Fibroblast of upper back skin (primary cell): ENCODE data around the gene MYRIP.

ENCODE experiments used
- DNase-seq: peaks from one replicate; pipeline ENCODE4 v3.0.0-alpha.2; 2013

Gene MYRIP

DNA sequence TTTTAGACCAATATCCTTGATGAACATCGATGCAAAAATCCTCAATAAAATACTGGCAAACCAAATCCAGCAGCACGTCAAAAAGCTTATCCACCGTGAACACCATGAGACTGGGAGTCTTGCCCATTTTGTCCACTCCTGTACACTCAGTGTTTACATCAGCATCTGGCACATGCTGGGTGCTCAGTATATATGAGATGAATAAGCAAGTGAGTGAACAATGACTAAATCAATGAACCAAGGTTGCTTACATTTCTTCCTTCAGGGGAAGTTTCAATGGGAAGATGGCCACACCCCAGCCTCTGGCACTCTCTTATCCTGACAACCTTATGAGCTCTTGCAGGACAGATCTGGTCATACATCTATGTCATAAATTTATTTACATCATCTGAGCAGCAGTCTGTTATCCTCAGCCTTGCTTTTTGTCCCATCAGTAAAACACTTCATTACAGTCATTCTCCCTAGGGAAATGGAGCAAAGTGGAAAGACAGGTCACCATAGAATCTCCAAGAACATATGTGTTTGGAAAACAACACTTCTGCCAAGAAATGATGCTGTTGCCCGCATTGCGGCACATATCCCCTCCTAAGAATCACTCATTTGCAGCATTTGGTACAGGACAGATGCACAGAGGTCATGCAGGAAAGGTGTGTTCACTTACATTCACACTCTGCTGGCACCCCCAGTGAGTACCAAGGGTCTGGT is 328.3 kb downstream of the MYRIP start:
- DNase-seq = peak; percentile 28

DNA sequence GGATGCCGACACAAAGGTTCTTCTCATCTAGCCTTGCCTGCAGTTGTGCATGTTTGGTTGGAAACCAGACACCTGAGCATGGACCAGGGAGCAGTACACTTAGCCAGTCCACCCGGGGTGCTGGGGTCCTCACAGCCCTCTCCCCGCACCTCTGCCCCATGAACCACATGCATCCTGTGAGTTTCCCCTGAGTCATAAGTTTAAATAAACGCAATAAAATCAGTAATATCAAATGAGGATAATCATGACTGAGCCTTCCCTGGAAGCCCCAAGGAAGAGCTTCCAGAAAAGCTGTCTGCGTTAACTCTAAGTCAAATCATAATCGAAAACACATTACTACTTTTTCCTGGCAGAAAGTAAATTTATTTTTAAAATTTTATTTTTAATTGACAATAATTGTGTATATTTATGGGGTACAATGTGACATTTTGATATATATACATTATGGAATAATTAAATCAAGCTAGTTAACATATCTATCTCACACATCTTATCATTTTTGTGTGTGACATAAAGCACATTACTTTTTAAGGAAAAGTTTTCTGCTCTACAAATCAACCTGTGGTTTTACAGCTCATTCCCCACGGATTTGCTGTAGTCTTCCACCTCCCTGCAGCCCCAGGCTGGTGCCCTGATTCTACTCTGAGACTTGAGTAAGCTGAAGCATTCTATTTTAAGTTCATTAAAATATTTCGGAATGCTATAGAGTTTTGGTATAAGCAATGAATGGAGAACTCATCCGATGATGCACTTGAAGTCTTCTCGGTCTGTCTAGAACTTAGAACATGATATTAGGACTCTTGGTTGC is 334.1 kb downstream of the MYRIP start:
- peak; percentile 40 for DNase-seq

DNA sequence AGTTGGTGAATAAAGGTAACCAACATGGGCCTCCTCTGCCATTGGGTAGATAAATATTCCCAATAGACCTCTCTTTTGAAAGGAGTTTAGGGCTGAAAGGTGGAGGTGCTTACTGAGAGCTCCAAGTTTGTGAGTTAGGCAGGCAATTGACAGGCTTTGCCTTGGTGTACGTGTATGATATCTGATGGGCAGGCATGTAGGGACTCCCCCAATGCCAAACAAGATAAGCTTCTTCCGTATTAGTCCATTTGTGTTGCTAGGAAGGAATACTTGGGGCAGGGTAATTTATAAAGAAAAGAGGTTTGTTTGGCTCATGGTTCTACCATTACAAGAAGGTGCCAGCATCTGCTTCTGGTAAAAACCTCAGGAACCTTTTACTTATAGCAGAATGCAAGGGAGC is 339.4 kb downstream of the MYRIP start:
- no peak for DNase-seq

DNA sequence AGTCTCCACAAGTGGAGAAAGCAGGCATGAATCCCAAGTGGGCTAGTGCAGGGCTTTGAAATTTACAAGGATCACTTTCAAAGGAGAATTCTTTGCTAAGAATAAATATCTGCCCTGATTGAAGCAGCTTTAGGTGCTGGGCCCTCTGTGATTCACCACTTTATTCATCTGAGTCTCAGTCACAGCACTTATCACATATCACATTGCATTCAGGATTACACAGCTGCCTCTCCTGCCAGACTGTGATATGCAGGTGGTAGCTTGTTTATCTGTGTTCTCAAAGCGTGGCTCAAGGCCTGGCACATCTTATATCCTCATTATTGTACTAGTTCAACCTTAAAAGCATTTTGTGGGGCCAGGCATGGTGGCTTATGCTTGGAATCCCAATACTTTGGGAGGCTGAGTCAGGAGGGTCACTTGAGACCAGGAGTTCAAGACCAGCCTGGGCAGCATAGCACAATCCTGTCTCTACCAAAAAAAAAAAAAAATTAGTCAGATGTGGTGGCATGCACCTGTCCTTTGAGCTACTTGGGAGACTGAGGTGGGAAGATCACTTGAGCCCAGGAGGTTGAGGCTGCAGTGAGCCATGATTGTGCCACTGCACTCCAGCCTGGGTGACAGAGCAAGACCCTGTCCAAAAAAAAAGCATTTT is 343.2 kb downstream of the MYRIP start:
- no peak for DNase-seq

DNA sequence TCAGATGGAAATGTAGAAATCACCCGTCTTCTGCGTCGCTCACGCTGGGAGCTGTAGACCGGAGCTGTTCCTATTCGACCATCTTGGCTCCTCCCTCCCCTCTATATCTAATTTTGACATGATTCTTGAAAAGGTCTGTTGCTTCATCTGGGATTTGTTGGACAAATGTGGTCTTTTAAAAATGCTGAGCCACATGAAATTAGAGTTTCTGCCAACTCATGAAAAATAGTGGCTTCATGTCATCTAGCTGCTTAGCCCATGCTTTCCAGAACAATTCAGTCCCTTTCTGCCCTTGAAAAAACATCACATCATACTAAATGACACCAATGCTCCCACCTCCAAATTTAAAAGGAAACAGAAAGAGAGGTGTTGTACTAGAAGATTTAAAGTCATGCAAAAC is 351.5 kb downstream of the MYRIP start:
- no peak for DNase-seq

- no peak for DNase-seq
Observed at GRCh38 chr3:40162616-40163015, 353.2 kb downstream of the MYRIP start.

GRCh38 chr3:40166997-40167396 is 357.6 kb downstream of the MYRIP start:
- DNase-seq = no peak

- DNase-seq = no peak
Observed at GRCh38 chr3:40167958-40168357, 358.5 kb downstream of the MYRIP start.

DNA sequence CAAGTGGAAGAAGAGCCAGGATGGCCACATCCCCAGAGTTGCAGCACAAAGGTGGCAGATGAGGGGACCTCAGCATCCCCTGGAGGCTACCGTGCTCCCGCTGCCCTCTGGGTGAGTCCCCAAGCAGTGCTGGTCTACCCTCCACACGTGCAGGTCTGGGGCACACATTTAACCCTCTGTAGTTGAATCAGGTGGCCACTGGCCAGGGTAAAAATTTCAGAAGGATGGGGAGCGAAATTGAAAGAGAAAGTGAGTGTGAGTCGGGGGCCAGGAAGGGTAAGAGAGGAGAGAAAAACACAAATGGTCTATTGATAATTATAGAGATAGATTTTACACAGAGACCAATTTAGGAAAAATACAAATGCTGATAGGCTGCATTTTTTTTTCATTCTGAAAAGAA is 360.6 kb downstream of the MYRIP start:
- no peak for DNase-seq

DNA sequence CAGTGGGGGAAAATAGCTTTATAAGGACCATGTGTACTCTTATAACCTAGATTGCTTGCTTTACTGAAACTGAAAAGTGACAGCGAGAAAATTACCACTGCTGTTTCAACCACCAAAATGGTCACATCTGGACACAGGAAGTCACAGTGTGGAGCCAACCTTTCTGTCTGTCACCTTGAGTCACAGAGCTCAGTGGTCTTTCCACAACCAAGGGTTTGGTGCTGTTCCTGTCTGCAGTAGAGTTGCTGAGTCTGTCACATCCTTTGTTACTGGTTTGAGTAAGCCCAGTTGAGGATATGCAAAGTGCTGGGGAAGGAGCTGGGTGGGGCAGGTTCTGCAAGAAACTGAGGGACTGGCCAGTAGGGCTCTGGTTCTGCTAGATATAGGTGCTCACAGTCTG is 361.0 kb downstream of the MYRIP start:
- DNase-seq = no peak

- DNase-seq = no peak
Observed at GRCh38 chr3:40172560-40172959, 363.2 kb downstream of the MYRIP start.

DNA sequence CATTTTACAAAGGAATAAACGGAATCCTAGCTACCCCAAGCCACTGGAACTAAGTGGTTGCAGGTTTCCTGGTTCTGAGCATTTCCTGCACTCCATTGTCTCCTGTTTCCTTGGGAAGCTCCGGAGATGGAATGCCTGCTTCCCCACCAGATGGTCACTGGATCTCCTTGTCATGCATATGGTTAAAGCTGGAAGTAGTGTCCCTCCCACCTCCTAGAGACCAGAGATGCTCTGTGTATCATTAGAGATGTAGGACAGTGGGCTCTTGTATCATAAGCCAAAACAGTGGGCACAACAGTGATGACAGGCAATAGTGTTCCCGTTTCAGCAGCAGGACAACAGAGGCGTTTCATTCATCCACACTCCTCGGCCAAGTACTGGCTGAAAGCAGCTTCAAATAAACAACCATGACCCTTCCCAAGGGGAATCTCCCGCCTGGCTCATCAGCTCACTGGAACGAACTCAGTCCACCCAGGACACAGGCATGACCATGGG is 363.9 kb downstream of the MYRIP start:
- DNase-seq = no peak

DNA sequence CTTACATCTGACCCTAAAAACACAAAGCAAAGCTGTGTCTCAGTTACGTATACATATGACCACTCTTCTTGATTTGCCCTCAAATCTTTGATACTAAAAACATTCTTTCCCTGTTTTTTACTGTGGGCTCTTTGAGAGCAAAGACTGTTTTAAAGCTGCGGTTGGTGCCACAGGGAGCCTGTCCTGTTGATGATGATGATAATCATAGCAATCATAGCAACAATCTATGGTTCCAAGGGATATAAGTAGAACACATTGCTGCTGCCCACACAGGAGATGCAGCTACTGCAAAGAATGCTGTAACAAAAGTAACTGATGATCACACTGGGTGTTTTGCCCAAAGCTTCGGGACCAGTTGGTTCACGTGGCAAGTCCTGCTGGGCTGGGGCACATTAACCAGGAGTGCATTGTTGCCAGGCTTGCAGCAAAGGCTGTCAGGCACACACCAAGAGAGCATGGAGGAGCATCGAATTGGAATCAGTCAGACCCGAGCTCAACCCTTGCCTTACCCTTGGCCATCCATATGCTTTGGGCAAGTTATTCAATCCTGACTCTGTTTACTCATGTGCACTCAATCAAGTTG is 368.7 kb downstream of the MYRIP start:
- no peak for DNase-seq

- DNase-seq = peak; percentile 65
Observed at GRCh38 chr3:40179016-40179415, 369.6 kb downstream of the MYRIP start.

GRCh38 chr3:40181182-40181581 is 371.8 kb downstream of the MYRIP start:
- DNase-seq = no peak

GRCh38 chr3:40185029-40185695 is 375.8 kb downstream of the MYRIP start:
- DNase-seq = no peak

DNA sequence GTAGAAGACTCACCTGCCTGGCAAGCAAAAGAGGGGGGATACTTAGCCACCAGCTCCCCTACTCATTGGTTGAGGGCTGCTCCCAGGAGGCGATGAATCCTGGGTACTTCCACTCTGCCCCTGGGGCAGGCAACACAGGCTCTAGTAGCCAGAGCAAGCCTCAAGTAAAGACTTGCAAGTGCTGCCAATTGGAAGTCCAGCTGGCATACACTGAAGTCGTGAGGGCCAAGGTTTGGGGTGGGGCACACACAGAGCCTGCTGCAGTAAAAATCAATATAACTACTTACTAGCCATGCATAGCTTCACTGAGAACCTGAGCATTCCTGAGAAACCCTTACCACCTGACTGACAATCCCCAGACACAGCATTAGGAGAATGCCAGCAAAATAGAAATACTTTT is 377.1 kb downstream of the MYRIP start:
- no peak for DNase-seq

DNA sequence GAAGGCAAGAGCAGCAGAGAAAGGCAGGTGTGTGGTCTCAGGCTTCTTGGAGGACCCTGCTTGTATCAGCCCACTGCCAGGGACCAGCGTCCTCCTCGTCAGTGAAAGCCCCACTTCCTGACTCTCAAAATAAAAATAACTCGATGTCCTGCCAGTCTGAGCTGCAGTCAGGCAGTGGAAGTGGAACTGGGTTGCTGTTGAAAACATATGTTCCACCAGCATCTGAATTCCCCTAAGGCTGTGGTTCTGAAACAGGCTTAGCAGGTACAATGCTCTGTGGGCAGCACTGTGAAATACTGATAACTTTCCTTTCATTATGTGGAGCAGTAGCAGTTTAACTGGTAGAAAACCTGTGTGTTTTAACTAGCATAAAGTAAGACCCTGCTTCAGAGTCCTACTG is 378.5 kb downstream of the MYRIP start:
- no peak for DNase-seq

DNA sequence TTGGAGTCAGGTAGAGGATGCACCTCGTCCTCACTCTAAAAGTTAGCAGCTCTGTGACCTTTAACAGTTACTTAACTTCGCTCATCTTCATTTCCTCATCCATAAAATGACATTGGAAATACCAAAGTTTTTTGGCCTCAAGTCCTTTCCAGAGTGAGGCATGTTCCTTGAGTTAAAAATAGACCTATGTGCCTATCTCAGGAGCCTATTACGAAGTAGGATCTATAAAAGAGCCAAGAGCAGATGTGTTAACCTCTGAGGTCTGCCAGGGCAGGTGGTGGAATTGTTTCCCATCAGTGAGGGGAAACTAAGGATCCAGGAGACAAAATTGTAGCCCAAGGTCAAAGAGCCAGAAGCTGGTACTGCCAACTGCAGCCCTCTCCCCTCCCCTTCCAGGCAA is 379.7 kb downstream of the MYRIP start:
- DNase-seq = no peak

DNA sequence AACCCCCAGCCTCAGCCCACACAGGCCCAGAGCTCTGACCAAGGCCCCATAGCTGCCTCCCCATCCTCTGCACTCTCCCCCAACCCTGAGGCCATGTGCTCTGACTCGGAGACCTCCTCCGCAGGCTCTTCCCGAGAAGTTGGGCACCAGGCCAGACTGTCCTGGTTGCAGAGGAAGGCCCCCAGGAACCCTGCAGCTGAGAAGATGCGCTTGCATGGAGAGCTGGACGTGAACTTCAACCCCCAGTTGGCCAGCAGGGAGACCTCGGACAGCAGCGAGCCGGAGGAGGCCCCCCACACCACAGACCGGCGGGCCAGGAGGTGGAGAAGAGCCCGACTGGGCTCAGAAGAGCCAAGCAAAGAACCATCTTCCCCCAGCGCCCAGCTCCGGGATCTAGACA is 380.6 kb downstream of the MYRIP start:
- no peak for DNase-seq

- DNase-seq = no peak
Observed at GRCh38 chr3:40191251-40191650, 381.8 kb downstream of the MYRIP start.

DNA sequence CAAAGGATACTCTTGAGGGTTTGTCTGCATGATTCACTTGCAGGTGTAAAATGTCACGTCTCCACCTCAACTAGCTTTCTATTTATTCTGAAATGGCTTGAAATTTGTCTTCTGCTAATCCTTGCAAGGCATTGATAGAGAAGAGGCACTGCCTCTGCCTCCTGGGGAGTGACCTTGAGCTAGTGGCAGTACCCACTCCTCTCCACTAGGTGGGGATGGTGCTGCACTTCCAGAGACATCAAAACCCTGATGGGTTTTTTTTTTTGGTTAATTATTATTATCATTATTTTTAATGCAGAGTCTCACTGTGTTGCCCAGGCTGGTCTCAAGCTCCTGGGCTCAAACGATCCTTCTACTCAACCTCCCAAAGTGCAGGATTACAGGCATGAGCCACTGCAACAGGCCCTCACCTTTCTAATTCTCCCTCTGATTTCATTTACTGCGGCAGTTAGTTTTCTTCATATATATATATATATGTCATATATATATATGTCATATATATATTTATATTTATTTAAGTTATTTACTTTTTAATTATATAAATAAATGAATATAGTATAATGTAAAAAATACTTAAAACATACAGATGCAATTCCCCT is 382.5 kb downstream of the MYRIP start:
- peak; percentile 52 for DNase-seq

GRCh38 chr3:40192628-40193027 is 383.2 kb downstream of the MYRIP start:
- no peak for DNase-seq
